SK-N-SH treated with all-trans-retinoic acid at 6 μM for 48 hours (cell line): Measurements from ENCODE around the gene ALPP.
"Not testable (repeated sequence)": the region's sequence is repeated elsewhere in the genome, so short reads cannot be mapped to it uniquely, and the experiment has no call there.

ENCODE experiments used
- ATAC-seq: fragments of 200-7000 bp; cut with Tn5 transposase; 3 replicates; pipeline ENCODE4 v1.9.1; 2020; ENCODE audit warnings: mild to moderate bottlenecking, moderate library complexity
- CREB5 ChIP-seq: fragments of 250-450 bp; sonication (Bioruptor Pico); IDR thresholded peaks from 2 replicates; pipeline ENCODE4 v1.5.1; 2020; ENCODE audit warnings: low read depth, mild to moderate bottlenecking, moderate library complexity
- CSDC2 ChIP-seq: fragments of 250-450 bp; sonication (Bioruptor Pico); IDR thresholded peaks from 2 replicates; pipeline ENCODE4 v1.5.0; 2020; ENCODE audit warnings: mild to moderate bottlenecking, moderate library complexity
- ESRRG ChIP-seq: fragments of 250-450 bp; sonication (Bioruptor Pico); IDR thresholded peaks from 2 replicates; pipeline ENCODE4 v1.6.1; 2021; ENCODE audit warnings: mild to moderate bottlenecking
- GLIS3 ChIP-seq: fragments of 250-450 bp; sonication (Bioruptor Pico); IDR thresholded peaks from 2 replicates; pipeline ENCODE4 v1.5.0; 2020; ENCODE audit warnings: mild to moderate bottlenecking, moderate library complexity
- ISL1 ChIP-seq: fragments of 250-450 bp; sonication (Bioruptor Pico); IDR thresholded peaks from 2 replicates; pipeline ENCODE4 v2.1.2; 2022; ENCODE audit warnings: mild to moderate bottlenecking, moderate library complexity
- OSR1 ChIP-seq: fragments of 250-450 bp; sonication (Bioruptor Pico); IDR thresholded peaks from 2 replicates; pipeline ENCODE4 v1.8.0; 2022; ENCODE audit warnings: moderate library complexity, mild to moderate bottlenecking, inconsistent platforms
- PATZ1 ChIP-seq: fragments of 250-450 bp; sonication (Bioruptor Pico); IDR thresholded peaks from 2 replicates; pipeline ENCODE4 v1.8.0; 2020; ENCODE audit warnings: mild to moderate bottlenecking, moderate library complexity, borderline replicate concordance
- POU6F1 ChIP-seq: fragments of 250-450 bp; sonication (Bioruptor Pico); IDR thresholded peaks from 2 replicates; pipeline ENCODE4 v1.8.0; 2021; ENCODE audit warnings: low read depth, mild to moderate bottlenecking, moderate library complexity, borderline replicate concordance
- PPARA ChIP-seq: fragments of 250-450 bp; sonication (Bioruptor Pico); IDR thresholded peaks from 2 replicates; pipeline ENCODE4 v1.5.0; 2020; ENCODE audit warnings: mild to moderate bottlenecking, borderline replicate concordance
- RARB ChIP-seq: fragments of 250-450 bp; sonication (Bioruptor Pico); IDR thresholded peaks from 2 replicates; pipeline ENCODE4 v1.8.0; 2021; ENCODE audit warnings: mild to moderate bottlenecking, moderate library complexity
- TCF4 ChIP-seq: fragments of 250-450 bp; sonication (Bioruptor Pico); IDR thresholded peaks from 2 replicates; pipeline ENCODE4 v1.8.0; 2021; ENCODE audit warnings: mild to moderate bottlenecking, moderate library complexity, borderline replicate concordance
- TOX ChIP-seq: fragments of 250-450 bp; sonication (Bioruptor Pico); IDR thresholded peaks from 2 replicates; pipeline ENCODE4 v1.8.0; 2021; ENCODE audit warnings: mild to moderate bottlenecking, moderate library complexity, borderline replicate concordance
- TSHZ2 ChIP-seq: fragments of 250-450 bp; sonication (Bioruptor Pico); IDR thresholded peaks from 2 replicates; pipeline ENCODE4 v1.5.0; 2020; ENCODE audit warnings: mild to moderate bottlenecking, moderate library complexity
- ZC3H10 ChIP-seq: fragments of 250-450 bp; sonication (Bioruptor Pico); IDR thresholded peaks from 2 replicates; pipeline ENCODE4 v1.5.1; 2021; ENCODE audit warnings: mild to moderate bottlenecking, moderate library complexity
- ZFP3 ChIP-seq: fragments of 250-450 bp; sonication (Bioruptor Pico); IDR thresholded peaks from 2 replicates; pipeline ENCODE4 v1.5.0; 2020; ENCODE audit warnings: mild to moderate bottlenecking, moderate library complexity
- ZNF565 ChIP-seq: fragments of 450-650 bp; formaldehyde crosslinking; conservative IDR thresholded peaks from 2 replicates; pipeline ENCODE4 v1.5.0; 2020; ENCODE audit warnings: low read depth, mild to moderate bottlenecking, moderate library complexity
- ZNF70 ChIP-seq: fragments of 450-650 bp; formaldehyde crosslinking; IDR thresholded peaks from 2 replicates; pipeline ENCODE4 v1.5.0; 2020; ENCODE audit warnings: mild to moderate bottlenecking, moderate library complexity

The ALPP gene

GRCh38 chr2:232378735-232379151, at the start of gene ALPP:
Gene ALPP, plus strand, starts transcription at chr2:232378751. Its CDS starts 52 bp downstream, at chr2:232378803.
- ATAC-seq: peak; percentile 13; the same call in 1 of the 3 replicates

- TF ChIP-seq OSR1 (CRISPR knock-in tag) (no peak), PPARA (no peak), ZNF70 (CRISPR knock-in tag) (no peak), ESRRG (CRISPR knock-in tag) (no peak), ISL1 (CRISPR knock-in tag) (no peak), ZC3H10 (CRISPR knock-in tag) (no peak), POU6F1 (CRISPR knock-in tag) (no peak), ZFP3 (no peak), RARB (CRISPR knock-in tag) (no peak), GLIS3 (CRISPR knock-in tag) (no peak), CSDC2 (no peak), CREB5 (CRISPR knock-in tag) (no peak), TCF4 (CRISPR knock-in tag) (no peak), ZNF565 (CRISPR knock-in tag) (no peak)
- no peak for ATAC-seq
These were observed 48.9 kb upstream of the ALPP start for GRCh38 chr2:232329716-232330067.

GRCh38 chr2:232330068-232330999, 48.2 kb upstream of the ALPP start:
- TF ChIP-seq CREB5 (CRISPR knock-in tag): no peak
- TF ChIP-seq TSHZ2 (CRISPR knock-in tag): no peak
- TF ChIP-seq ESRRG (CRISPR knock-in tag): no peak
- TF ChIP-seq TOX (CRISPR knock-in tag): no peak
- TF ChIP-seq PATZ1 (CRISPR knock-in tag): no peak
- no peak for TF ChIP-seq ZNF70 (CRISPR knock-in tag)
- no peak for TF ChIP-seq POU6F1 (CRISPR knock-in tag)
- TF ChIP-seq TCF4 (CRISPR knock-in tag): no peak
- ATAC-seq: no peak

GRCh38 chr2:232331061-232331460, 47.5 kb upstream of the ALPP start:
- ATAC-seq: not testable (repeated sequence)

- not testable (repeated sequence) for ATAC-seq
These were observed 46.9 kb upstream of the ALPP start for GRCh38 chr2:232331641-232332040.

GRCh38 chr2:232332244-232332939, 46.2 kb upstream of the ALPP start:
- not testable (repeated sequence) for ATAC-seq
